Sigmoid colon (tissue), 7 donors: ENCODE data around the gene TROAP. TPM values are rescaled to one million over a fixed set of nuclear protein-coding genes. Genes with fewer than 3 reads are reported as not detected.

ENCODE experiments used
- DNase-seq: peaks from one replicate; pipeline ENCODE4 v3.0.0-alpha.2; 2019
- H3K27ac ChIP-seq, 4 donors: fragments of 200-600 bp; sonication (generic); one replicate each; pipeline ENCODE4 v1.5.1; 2016 to 2019; ENCODE audit warnings: mild to moderate bottlenecking in 1 of 4
- H3K27me3 ChIP-seq, 3 donors: fragments of 200-600 bp; sonication (generic); one replicate each; pipeline ENCODE4 v1.5.1; 2019; ENCODE audit warnings: mild to moderate bottlenecking in 1 of 3
- H3K36me3 ChIP-seq, 4 donors: fragments of 200-600 bp; sonication (generic); one replicate each; pipeline ENCODE4 v1.5.1; 2016 to 2019
- H3K4me1 ChIP-seq, 4 donors: fragments of 200-600 bp; sonication (generic); one replicate each; pipeline ENCODE4 v1.5.1; 2017 to 2019
- H3K4me3 ChIP-seq, 4 donors: fragments of 200-600 bp; sonication (generic); one replicate each; pipeline ENCODE4 v1.5.1; 2017 to 2019; ENCODE audit warnings: mild to moderate bottlenecking in 2 of 4, moderate library complexity in 1 of 4
- H3K9me3 ChIP-seq, 4 donors: fragments of 200-600 bp in 3 of 4; sonication (generic) in 3 of 4; one replicate each; pipeline versions ENCODE4 v1.5.1 to v1.6.1; 2013 to 2019
- CTCF ChIP-seq, 4 experiments: fragments of 450-650 bp in 3 of 4; fragments of 200-600 bp in 1 of 4; IDR thresholded peaks; one replicate each; pipeline ENCODE4 v1.5.1; 2016 to 2019; ENCODE audit warnings: antibody characterized with exemption in 4 of 4, mild to moderate bottlenecking in 3 of 4, moderate library complexity in 2 of 4
- EP300 ChIP-seq, 4 donors: sonication (generic); formaldehyde crosslinking; IDR thresholded peaks; one replicate each; pipeline ENCODE4 v1.6.1; 2017; ENCODE audit warnings: antibody characterized with exemption in 4 of 4
- POLR2A ChIP-seq, 2 donors: fragments of 450-650 bp; IDR thresholded peaks; one replicate each; pipeline ENCODE4 v1.6.1; 2016; ENCODE audit warnings: antibody characterized with exemption in 2 of 2, mild to moderate bottlenecking in 2 of 2, moderate library complexity in 2 of 2
- POLR2AphosphoS5 ChIP-seq, 4 donors: sonication (generic); formaldehyde crosslinking; IDR thresholded peaks; one replicate each; pipeline ENCODE4 v1.6.1; 2017; ENCODE audit warnings: antibody characterized with exemption in 4 of 4
- WGBS, 2 donors: extraction: QIAGEN DNeasy Blood & Tissue Kit; methylation state at CpG; one replicate each; pipeline ENCODE4 v1.1.7; 2013; 5-methylcytosine and 5-hydroxymethylcytosine counted together
- intact Hi-C: fragments of 100-400 bp; cut with DNase I; formaldehyde crosslinking; loops from one replicate; pipeline ENCODE4 v1.15.1; 2023
- polyA plus RNA-seq, 3 donors: library from polyadenylated mRNA; stranded (reverse); fragments of 200-250 nt; gene quantifications; one replicate each; pipeline ENCODE4 v1.2.3, GENCODE V29; 2013
- total RNA-seq, 4 donors: library from RNA; depleted of rRNA; stranded (reverse); fragments of >200 nt; gene quantifications; one replicate each; pipeline ENCODE4 v1.1.0, GENCODE V29; 2016
- donor health status: healthy with polysubstance abuse.
- donor health status: Bipolar disorder and iron deficiency.
- donor health status: healthy.

TROAP gene
- total and polyA plus RNA-seq, 7 donors = 0.36 to 25.7 (median 4.9) TPM; not detected in 3

GRCh38 chr12:49336645-49337584, 13.9 kb downstream of the TROAP start, which contains the start of gene C1QL4:
Gene C1QL4, minus strand, starts transcription at chr12:49337188. Its CDS starts 711 bp downstream, at chr12:49336477.
- DNase-seq = peak; percentile 85
- intact Hi-C loops = loop anchor here (5.0 kb wide), 1 partner anchor 50 kb away; no protein-coding TSS in a partner anchor
- H3K9me3 ChIP-seq = no peaks in the 10 kb centered on the region
- TF ChIP-seq EP300 (IDR thresholded peaks at IDR 0.05) = no peak
- TF ChIP-seq CTCF (IDR thresholded peaks at IDR 0.05) = peak; percentile 41 to 99 (median 72)
- no peak for TF ChIP-seq POLR2A (IDR thresholded peaks at IDR 0.05)
- TF ChIP-seq POLR2AphosphoS5 (IDR thresholded peaks at IDR 0.05) = no peak
- no peaks in the 10 kb centered on the region for H3K36me3 ChIP-seq
- WGBS, 2 donors = 2 to 3% methylated on average over 65 of the region's 65 CpGs
- peak within 1 kb of the TSS in 3 of 4 donors; percentile 23 to 39 (median 37) for H3K4me3 ChIP-seq
- H3K27ac ChIP-seq = no peak within 1 kb of the TSS
- peaks cover 37 to 96% (median 63%) of the 10 kb centered on the region in 3 donors for H3K27me3 ChIP-seq
- peaks cover 0 to 28% (median 16%) of the 10 kb centered on the region in 4 donors for H3K4me1 ChIP-seq

- TF ChIP-seq CTCF (IDR thresholded peaks at IDR 0.05) (no peak), POLR2AphosphoS5 (IDR thresholded peaks at IDR 0.05) (no peak), POLR2A (IDR thresholded peaks at IDR 0.05) (no peak), EP300 (IDR thresholded peaks at IDR 0.05) (no peak)
- no peak overlapping the region for H3K4me3 ChIP-seq
- 36 to 71% methylated on average over 6 of the region's 6 CpGs for WGBS, 2 donors
- peak; percentile 34 for DNase-seq
- no peaks in the 10 kb centered on the region for H3K9me3 ChIP-seq
- peaks cover 0 to 33% (median 30%) of the 10 kb centered on the region in 4 donors for H3K4me1 ChIP-seq
- no peaks in the 10 kb centered on the region for H3K36me3 ChIP-seq
- H3K27ac ChIP-seq = no peak overlapping the region
- peaks cover 36 to 96% (median 68%) of the 10 kb centered on the region in 3 donors for H3K27me3 ChIP-seq
- intact Hi-C loops = loop anchor here (5.0 kb wide), 1 partner anchor 52 kb away; no protein-coding TSS in a partner anchor
Measured at GRCh38 chr12:49338830-49339463, 15.9 kb downstream of the TROAP start.

DNA sequence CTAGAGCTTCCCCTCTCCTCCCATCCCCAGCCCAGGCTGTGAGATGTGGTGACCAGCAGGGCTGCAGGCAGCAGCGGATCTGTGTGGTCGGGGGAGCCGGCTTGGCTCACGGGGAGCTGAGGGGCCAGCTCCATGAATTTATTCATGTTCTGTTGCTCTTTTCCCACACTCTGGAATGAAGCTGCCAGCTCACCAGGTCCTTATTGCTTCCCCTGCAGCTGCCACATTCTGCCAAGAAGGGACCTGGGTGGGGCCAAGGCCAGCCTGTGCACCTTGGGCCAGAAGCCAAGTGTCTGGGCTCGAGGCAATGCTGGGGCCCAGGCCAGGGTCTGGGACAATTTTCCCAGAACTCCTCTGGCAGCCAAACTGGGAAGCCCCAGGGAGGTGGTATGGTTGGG, 16.4 kb downstream of the TROAP start:
- 14 to 54% methylated on average over 5 of the region's 5 CpGs for WGBS, 2 donors
- peak; percentile 59 for DNase-seq
- Histone ChIP-seq H3K9me3 (no peaks in the 10 kb centered on the region), H3K4me1 (peaks cover 0 to 33% (median 30%) of the 10 kb centered on the region in 4 donors), H3K27ac (no peak overlapping the region), H3K4me3 (no peak overlapping the region), H3K36me3 (no peaks in the 10 kb centered on the region), H3K27me3 (peaks cover 31 to 96% (median 68%) of the 10 kb centered on the region in 3 donors)
- intact Hi-C loops = loop anchor here (5.0 kb wide), 1 partner anchor 52 kb away; no protein-coding TSS in a partner anchor
- TF ChIP-seq POLR2A (IDR thresholded peaks at IDR 0.05) = no peak
- TF ChIP-seq EP300 (IDR thresholded peaks at IDR 0.05) = no peak
- TF ChIP-seq CTCF (IDR thresholded peaks at IDR 0.05) = no peak
- TF ChIP-seq POLR2AphosphoS5 (IDR thresholded peaks at IDR 0.05) = no peak

- WGBS, 2 donors = 66 to 81% methylated on average over 6 of the region's 6 CpGs
Measured at GRCh38 chr12:49340095-49340870, 17.2 kb downstream of the TROAP start.

More at GRCh38 chr12:49340095-49340870, 17.2 kb downstream of the TROAP start:
- peak; percentile 11 for DNase-seq
- H3K4me3 ChIP-seq = no peak overlapping the region
- H3K9me3 ChIP-seq = no peaks in the 10 kb centered on the region
- intact Hi-C loops = no loop called here
- H3K36me3 ChIP-seq = no peaks in the 10 kb centered on the region
- H3K4me1 ChIP-seq = peaks cover 0 to 39% (median 36%) of the 10 kb centered on the region in 4 donors
- H3K27ac ChIP-seq = no peak overlapping the region
- peaks cover 33 to 96% (median 68%) of the 10 kb centered on the region in 3 donors for H3K27me3 ChIP-seq
- TF ChIP-seq EP300 (IDR thresholded peaks at IDR 0.05) (no peak), CTCF (IDR thresholded peaks at IDR 0.05) (no peak), POLR2A (IDR thresholded peaks at IDR 0.05) (no peak)
